K562 (cell line): Measurements from ENCODE around the gene ENTR1.

Experiments
- ADNP ChIP-seq: fragments of 200-800 bp; sonication (Bioruptor generic); IDR thresholded peaks from 2 replicates; pipeline ENCODE4 v1.6.1; 2016; ENCODE audit warnings: missing genetic modification characterization, missing compliant biosample characterization
- ELF1 ChIP-seq: fragments of 200-800 bp; sonication (Bioruptor generic); IDR thresholded peaks from 2 replicates; pipeline ENCODE4 v1.6.1; 2016; ENCODE audit warnings: missing genetic modification characterization, missing compliant biosample characterization
- ETV6 ChIP-seq, 3 experiments: fragments of 150-350 bp in 1 of 3; sonication (generic) in 1 of 3; formaldehyde crosslinking in 1 of 3; IDR thresholded peaks; 2 replicates each; pipeline versions ENCODE4 v1.6.1 to v1.8.0; 2014 to 2022; ENCODE audit warnings: borderline replicate concordance in 2 of 3, low read depth in 2 of 3, antibody characterized with exemption in 1 of 3, low read length in 1 of 3, mild to moderate bottlenecking in 1 of 3, missing genetic modification reagents in 1 of 3
- IFI16 ChIP-seq: fragments of 250-450 bp; sonication (Bioruptor Pico); IDR thresholded peaks from 2 replicates; pipeline ENCODE4 v2.1.2; 2022; ENCODE audit warnings: mild to moderate bottlenecking, inconsistent platforms
- MCM7 ChIP-seq, 2 experiments: fragments of 450-650 bp; IDR thresholded peaks; 2 replicates each; pipeline ENCODE4 v1.6.1; 2016 to 2018
- RAD21 ChIP-seq, 2 experiments: fragments of 250-450 bp in 1 of 2; fragments of 450-650 bp in 1 of 2; sonication (Bioruptor Pico) in 1 of 2; formaldehyde crosslinking in 1 of 2; IDR thresholded peaks in 1 of 2; conservative IDR thresholded peaks in 1 of 2; 2 replicates each; pipeline versions ENCODE4 v1.4.0 to v1.8.0; 2020 to 2022; ENCODE audit warnings: mild to moderate bottlenecking in 2 of 2, moderate library complexity in 1 of 2
- TCF7 ChIP-seq: sonication (generic); IDR thresholded peaks from 2 replicates; pipeline ENCODE4 v1.6.1; 2016; ENCODE audit warnings: antibody characterized with exemption, borderline replicate concordance
- ZBTB8A ChIP-seq: fragments of 450-650 bp; IDR thresholded peaks from 2 replicates; pipeline ENCODE4 v1.6.1; 2018; ENCODE audit warnings: mild to moderate bottlenecking, moderate library complexity; ENCODE audit not compliant: partially characterized antibody
- ZNF263 ChIP-seq: sonication (generic); formaldehyde crosslinking; IDR thresholded peaks from 2 replicates; pipeline ENCODE4 v1.8.0; 2022; ENCODE audit warnings: mild to moderate bottlenecking, missing genetic modification reagents, borderline replicate concordance
- TF ChIP-seq, protein P1 (sequence below), 3 experiments: IDR thresholded peaks in 2 of 3; conservative IDR thresholded peaks in 1 of 3; 2 replicates each; pipeline ENCODE4 v1.5.1; 2011 to 2012; ENCODE audit warnings: low read length in 3 of 3, mild to moderate bottlenecking in 3 of 3, control low read depth in 2 of 3, improper control_type of control experiment in 1 of 3, inconsistent platforms in 1 of 3, low read depth in 1 of 3, mixed read lengths in 1 of 3, moderate library complexity in 1 of 3; ENCODE audit not compliant: insufficient read depth in 2 of 3
- TF ChIP-seq, protein P2 (sequence below): fragments of 450-650 bp; formaldehyde crosslinking; IDR thresholded peaks from 2 replicates; pipeline ENCODE4 v1.4.0; 2022; ENCODE audit warnings: mild to moderate bottlenecking, moderate library complexity
- TF ChIP-seq, protein P3 (sequence below): fragments of 450-650 bp; IDR thresholded peaks from 2 replicates; pipeline ENCODE4 v1.6.1; 2016; ENCODE audit warnings: mild to moderate bottlenecking, moderate library complexity

DNA sequence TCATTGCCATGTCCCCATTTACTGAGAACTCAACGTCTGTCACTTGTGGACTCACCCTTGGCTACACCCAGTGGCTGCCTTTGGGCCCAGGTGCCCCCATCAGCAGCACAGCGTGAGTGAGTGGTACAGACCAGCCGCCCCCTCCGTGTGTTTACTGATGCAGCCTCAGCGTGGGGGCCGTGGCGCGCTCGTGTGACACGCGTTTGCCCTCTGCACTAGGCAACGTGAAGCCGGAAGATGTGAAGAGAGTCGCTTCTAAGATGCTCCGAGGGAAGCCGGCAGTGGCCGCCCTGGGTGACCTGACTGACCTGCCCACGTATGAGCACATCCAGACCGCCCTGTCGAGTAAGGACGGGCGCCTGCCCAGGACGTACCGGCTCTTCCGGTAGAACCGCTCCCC lies 12.5 kb upstream of the ENTR1 start:
- TF ChIP-seq, protein P1, sequence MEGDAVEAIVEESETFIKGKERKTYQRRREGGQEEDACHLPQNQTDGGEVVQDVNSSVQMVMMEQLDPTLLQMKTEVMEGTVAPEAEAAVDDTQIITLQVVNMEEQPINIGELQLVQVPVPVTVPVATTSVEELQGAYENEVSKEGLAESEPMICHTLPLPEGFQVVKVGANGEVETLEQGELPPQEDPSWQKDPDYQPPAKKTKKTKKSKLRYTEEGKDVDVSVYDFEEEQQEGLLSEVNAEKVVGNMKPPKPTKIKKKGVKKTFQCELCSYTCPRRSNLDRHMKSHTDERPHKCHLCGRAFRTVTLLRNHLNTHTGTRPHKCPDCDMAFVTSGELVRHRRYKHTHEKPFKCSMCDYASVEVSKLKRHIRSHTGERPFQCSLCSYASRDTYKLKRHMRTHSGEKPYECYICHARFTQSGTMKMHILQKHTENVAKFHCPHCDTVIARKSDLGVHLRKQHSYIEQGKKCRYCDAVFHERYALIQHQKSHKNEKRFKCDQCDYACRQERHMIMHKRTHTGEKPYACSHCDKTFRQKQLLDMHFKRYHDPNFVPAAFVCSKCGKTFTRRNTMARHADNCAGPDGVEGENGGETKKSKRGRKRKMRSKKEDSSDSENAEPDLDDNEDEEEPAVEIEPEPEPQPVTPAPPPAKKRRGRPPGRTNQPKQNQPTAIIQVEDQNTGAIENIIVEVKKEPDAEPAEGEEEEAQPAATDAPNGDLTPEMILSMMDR (IDR thresholded peaks at IDR 0.05 in 2 of 3, conservative IDR thresholded peaks at IDR 0.05 in 1 of 3; ENCODE audit: insufficient read depth in 2 of 3, low read depth in 1 of 3, low read length in 3 of 3) = no peak
- no peak for TF ChIP-seq ZNF263 (CRISPR knock-in tag)
- no peak for TF ChIP-seq ELF1
- TF ChIP-seq, protein P2, sequence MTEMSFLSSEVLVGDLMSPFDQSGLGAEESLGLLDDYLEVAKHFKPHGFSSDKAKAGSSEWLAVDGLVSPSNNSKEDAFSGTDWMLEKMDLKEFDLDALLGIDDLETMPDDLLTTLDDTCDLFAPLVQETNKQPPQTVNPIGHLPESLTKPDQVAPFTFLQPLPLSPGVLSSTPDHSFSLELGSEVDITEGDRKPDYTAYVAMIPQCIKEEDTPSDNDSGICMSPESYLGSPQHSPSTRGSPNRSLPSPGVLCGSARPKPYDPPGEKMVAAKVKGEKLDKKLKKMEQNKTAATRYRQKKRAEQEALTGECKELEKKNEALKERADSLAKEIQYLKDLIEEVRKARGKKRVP = no peak
- TF ChIP-seq TCF7 = no peak
- TF ChIP-seq ZBTB8A = no peak
- TF ChIP-seq IFI16 (CRISPR knock-in tag) = no peak
- no peak for TF ChIP-seq ETV6 (IDR thresholded peaks at IDR 0.05; ENCODE audit: borderline replicate concordance in 1 of 2, low read depth in 2 of 2, low read length in 1 of 2)
- TF ChIP-seq ETV6 (CRISPR knock-in tag; IDR thresholded peaks at IDR 0.05; ENCODE audit: borderline replicate concordance) = no peak
- TF ChIP-seq ADNP = no peak
- TF ChIP-seq MCM7 (IDR thresholded peaks at IDR 0.05) = no peak
- TF ChIP-seq RAD21 (CRISPR knock-in tag; conservative IDR thresholded peaks at IDR 0.05 in 1 of 2, IDR thresholded peaks at IDR 0.05 in 1 of 2) = no peak
- TF ChIP-seq, protein P3, sequence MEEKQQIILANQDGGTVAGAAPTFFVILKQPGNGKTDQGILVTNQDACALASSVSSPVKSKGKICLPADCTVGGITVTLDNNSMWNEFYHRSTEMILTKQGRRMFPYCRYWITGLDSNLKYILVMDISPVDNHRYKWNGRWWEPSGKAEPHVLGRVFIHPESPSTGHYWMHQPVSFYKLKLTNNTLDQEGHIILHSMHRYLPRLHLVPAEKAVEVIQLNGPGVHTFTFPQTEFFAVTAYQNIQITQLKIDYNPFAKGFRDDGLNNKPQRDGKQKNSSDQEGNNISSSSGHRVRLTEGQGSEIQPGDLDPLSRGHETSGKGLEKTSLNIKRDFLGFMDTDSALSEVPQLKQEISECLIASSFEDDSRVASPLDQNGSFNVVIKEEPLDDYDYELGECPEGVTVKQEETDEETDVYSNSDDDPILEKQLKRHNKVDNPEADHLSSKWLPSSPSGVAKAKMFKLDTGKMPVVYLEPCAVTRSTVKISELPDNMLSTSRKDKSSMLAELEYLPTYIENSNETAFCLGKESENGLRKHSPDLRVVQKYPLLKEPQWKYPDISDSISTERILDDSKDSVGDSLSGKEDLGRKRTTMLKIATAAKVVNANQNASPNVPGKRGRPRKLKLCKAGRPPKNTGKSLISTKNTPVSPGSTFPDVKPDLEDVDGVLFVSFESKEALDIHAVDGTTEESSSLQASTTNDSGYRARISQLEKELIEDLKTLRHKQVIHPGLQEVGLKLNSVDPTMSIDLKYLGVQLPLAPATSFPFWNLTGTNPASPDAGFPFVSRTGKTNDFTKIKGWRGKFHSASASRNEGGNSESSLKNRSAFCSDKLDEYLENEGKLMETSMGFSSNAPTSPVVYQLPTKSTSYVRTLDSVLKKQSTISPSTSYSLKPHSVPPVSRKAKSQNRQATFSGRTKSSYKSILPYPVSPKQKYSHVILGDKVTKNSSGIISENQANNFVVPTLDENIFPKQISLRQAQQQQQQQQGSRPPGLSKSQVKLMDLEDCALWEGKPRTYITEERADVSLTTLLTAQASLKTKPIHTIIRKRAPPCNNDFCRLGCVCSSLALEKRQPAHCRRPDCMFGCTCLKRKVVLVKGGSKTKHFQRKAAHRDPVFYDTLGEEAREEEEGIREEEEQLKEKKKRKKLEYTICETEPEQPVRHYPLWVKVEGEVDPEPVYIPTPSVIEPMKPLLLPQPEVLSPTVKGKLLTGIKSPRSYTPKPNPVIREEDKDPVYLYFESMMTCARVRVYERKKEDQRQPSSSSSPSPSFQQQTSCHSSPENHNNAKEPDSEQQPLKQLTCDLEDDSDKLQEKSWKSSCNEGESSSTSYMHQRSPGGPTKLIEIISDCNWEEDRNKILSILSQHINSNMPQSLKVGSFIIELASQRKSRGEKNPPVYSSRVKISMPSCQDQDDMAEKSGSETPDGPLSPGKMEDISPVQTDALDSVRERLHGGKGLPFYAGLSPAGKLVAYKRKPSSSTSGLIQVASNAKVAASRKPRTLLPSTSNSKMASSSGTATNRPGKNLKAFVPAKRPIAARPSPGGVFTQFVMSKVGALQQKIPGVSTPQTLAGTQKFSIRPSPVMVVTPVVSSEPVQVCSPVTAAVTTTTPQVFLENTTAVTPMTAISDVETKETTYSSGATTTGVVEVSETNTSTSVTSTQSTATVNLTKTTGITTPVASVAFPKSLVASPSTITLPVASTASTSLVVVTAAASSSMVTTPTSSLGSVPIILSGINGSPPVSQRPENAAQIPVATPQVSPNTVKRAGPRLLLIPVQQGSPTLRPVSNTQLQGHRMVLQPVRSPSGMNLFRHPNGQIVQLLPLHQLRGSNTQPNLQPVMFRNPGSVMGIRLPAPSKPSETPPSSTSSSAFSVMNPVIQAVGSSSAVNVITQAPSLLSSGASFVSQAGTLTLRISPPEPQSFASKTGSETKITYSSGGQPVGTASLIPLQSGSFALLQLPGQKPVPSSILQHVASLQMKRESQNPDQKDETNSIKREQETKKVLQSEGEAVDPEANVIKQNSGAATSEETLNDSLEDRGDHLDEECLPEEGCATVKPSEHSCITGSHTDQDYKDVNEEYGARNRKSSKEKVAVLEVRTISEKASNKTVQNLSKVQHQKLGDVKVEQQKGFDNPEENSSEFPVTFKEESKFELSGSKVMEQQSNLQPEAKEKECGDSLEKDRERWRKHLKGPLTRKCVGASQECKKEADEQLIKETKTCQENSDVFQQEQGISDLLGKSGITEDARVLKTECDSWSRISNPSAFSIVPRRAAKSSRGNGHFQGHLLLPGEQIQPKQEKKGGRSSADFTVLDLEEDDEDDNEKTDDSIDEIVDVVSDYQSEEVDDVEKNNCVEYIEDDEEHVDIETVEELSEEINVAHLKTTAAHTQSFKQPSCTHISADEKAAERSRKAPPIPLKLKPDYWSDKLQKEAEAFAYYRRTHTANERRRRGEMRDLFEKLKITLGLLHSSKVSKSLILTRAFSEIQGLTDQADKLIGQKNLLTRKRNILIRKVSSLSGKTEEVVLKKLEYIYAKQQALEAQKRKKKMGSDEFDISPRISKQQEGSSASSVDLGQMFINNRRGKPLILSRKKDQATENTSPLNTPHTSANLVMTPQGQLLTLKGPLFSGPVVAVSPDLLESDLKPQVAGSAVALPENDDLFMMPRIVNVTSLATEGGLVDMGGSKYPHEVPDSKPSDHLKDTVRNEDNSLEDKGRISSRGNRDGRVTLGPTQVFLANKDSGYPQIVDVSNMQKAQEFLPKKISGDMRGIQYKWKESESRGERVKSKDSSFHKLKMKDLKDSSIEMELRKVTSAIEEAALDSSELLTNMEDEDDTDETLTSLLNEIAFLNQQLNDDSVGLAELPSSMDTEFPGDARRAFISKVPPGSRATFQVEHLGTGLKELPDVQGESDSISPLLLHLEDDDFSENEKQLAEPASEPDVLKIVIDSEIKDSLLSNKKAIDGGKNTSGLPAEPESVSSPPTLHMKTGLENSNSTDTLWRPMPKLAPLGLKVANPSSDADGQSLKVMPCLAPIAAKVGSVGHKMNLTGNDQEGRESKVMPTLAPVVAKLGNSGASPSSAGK = no peak
